HG02938 (cell line): ENCODE measurements around the gene SLIT2.

ENCODE experiments used
- ATAC-seq: cut with Tn5 transposase; IDR thresholded peaks from one replicate; pipeline ENCODE4 v1.9.1; 2021; ENCODE audit warnings: mild to moderate bottlenecking, moderate library complexity; ENCODE audit not compliant: unreplicated experiment

Gene SLIT2

GRCh38 chr4:20299515-20299914 lies 47.8 kb downstream of the SLIT2 start:
- ATAC-seq = no peak

- ATAC-seq = no peak
Measured at GRCh38 chr4:20301161-20301560, 49.5 kb downstream of the SLIT2 start.
